Fibroblast of pulmonary artery (primary cell): ENCODE results near the gene LAMB3.

ENCODE experiments used
- DNase-seq: peaks from one replicate; pipeline ENCODE4 v3.0.0-alpha.2; 2010; ENCODE audit warnings: low read depth
- H3K4me3 ChIP-seq: replicated peaks from 2 replicates; pipeline ENCODE4 v1.5.1; 2011; ENCODE audit warnings: low read depth, mild to moderate bottlenecking, control low read depth, low read length, moderate library complexity
- TF ChIP-seq, protein P1 (sequence below): IDR thresholded peaks from 2 replicates; pipeline ENCODE4 v1.5.1; 2011; ENCODE audit warnings: mild to moderate bottlenecking, control low read depth, low read length, inconsistent platforms; ENCODE audit errors: missing control alignments

LAMB3 gene

DNA sequence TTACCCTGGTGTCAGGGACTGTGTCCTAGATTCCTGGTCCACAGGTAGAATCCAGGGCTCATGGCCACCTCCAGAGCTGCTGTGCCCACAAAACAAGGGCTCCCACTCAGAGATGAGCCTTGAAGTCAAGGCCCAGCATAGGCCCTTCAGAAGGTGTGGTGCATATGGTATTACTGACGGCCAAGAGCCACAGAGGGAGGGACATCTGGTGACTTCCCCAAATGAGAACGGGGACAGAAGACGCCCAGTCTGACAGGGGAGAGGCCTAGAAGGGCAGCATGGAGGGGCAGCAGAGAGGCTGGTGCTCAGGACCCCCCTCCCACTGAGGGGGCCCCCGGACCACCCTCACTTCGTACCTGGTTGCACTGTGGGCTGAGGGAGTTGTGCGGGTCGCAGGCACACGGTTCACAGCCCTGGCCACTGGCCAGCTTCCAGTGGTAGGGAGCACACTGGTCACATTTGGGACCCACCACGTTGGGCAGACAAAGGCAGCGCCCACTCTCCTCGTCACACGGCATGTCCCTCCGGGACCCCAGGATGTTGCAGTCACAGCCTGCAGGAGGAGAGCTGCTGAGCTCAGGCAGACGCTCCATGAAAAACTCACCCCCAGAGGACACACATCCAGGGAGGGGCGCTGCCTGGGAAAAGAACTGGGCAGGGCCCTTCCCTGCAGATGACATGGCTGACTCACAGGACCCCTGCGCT lies 25.0 kb downstream of the LAMB3 start:
- TF ChIP-seq, protein P1, sequence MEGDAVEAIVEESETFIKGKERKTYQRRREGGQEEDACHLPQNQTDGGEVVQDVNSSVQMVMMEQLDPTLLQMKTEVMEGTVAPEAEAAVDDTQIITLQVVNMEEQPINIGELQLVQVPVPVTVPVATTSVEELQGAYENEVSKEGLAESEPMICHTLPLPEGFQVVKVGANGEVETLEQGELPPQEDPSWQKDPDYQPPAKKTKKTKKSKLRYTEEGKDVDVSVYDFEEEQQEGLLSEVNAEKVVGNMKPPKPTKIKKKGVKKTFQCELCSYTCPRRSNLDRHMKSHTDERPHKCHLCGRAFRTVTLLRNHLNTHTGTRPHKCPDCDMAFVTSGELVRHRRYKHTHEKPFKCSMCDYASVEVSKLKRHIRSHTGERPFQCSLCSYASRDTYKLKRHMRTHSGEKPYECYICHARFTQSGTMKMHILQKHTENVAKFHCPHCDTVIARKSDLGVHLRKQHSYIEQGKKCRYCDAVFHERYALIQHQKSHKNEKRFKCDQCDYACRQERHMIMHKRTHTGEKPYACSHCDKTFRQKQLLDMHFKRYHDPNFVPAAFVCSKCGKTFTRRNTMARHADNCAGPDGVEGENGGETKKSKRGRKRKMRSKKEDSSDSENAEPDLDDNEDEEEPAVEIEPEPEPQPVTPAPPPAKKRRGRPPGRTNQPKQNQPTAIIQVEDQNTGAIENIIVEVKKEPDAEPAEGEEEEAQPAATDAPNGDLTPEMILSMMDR, result no peak
- no peak overlapping the region for H3K4me3 ChIP-seq
- DNase-seq, result no peak

DNA sequence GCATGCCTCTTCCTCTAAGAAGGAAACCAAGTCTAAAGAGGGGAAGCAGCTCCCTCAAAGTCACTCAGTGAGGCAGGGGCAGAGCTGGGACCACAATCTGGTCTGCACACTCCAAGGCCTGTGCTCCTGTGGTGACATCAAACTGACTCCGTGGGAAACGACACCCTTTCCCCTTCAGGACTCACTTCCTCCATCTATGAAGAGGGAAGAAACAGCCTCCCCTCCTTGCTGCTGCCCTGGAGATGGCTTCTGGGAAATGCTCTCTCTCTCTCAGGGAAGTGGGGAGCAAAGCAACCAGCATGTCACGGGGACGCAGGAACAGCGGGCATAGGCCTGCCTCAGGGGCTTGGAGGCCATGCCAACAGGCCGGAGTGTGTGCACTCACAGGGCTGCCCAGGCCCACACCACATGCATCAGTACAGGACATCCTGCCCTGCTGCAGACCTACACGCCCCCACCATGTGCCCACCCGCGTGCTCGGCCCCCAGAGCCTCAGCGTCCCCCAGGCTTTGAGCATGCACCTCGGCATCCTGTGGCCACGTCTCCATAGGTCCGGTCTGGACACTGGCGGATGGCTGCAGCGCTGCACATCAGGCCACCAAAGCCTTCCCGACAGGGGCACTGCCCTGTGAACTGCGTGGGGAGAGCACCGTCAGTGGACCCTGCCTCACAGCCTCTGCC lies 25.7 kb downstream of the LAMB3 start:
- no peak for DNase-seq
- TF ChIP-seq, protein P1, result no peak
- H3K4me3 ChIP-seq, result no peak overlapping the region

DNA sequence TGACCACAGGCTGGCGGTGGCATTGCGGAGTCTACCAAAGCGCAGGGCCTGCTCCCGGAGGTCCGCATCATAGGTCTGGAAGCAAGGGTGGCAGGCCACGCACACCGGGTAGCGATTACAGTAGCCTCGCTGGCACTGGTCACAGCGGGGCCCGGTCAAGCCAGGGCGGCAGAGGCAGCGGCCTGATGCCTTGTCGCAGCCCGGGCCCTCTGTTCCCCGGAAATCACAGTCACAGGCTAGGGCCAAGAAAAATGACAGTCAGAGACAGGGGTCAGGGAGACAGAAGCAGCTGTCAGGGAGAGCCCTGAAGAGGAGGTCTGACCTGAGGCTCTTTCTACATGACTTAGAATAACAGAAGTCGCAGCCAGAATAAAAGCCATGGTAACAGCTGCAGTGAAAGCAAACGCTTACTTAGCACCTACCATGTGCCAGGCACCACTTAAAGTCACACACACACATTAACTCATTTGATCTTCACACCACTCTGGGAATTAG lies 26.4 kb downstream of the LAMB3 start:
- TF ChIP-seq, protein P1, result no peak
- no peak overlapping the region for H3K4me3 ChIP-seq
- no peak for DNase-seq

DNA sequence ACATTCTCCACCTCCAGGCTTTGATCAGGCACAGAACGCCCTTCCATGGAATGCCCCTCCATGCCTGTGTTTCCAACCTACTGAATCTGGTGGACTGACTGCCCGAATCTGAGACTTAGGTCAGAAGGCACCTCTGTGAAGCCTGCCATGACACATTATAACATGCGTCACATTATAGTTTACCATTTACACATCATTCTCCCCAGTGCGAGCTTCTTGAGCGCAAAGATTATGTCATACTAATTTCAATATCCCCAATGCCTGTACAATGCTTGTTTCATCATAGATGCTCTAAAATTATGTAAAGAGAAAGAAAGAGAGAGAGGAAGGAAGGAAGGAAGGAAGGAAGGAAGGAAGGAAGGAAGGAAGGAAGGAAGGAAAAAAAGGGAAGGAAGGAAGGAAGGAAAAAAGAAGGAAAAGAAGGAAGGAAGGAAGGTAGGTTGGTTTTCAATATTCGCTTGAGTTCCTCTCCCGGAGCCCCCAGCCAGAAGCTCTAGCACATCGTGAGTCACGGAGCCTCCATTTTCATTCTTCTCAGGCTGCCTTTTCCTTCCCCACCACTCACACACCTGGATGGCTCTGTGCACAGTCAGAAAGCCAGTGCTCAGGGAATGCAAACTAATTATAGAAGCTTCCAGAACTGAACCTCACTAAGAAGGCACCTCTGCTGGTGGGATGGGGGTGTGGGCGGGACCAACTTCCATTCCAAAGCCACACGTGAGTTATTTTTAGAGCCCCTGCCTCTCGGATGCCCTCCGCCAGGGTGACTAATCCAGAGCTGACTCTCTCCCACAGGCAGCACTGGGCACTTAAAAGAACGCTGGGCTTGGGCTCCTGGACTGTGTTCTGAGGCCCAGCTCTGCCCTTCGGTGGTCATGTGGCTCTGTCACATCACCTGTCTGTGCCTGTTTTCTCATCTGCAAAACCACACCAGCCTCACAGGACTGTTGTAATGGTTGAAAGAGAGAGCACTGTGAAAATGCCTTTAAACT lies 27.4 kb downstream of the LAMB3 start:
- TF ChIP-seq, protein P1, result no peak
- no peak for DNase-seq
- no peak overlapping the region for H3K4me3 ChIP-seq

DNA sequence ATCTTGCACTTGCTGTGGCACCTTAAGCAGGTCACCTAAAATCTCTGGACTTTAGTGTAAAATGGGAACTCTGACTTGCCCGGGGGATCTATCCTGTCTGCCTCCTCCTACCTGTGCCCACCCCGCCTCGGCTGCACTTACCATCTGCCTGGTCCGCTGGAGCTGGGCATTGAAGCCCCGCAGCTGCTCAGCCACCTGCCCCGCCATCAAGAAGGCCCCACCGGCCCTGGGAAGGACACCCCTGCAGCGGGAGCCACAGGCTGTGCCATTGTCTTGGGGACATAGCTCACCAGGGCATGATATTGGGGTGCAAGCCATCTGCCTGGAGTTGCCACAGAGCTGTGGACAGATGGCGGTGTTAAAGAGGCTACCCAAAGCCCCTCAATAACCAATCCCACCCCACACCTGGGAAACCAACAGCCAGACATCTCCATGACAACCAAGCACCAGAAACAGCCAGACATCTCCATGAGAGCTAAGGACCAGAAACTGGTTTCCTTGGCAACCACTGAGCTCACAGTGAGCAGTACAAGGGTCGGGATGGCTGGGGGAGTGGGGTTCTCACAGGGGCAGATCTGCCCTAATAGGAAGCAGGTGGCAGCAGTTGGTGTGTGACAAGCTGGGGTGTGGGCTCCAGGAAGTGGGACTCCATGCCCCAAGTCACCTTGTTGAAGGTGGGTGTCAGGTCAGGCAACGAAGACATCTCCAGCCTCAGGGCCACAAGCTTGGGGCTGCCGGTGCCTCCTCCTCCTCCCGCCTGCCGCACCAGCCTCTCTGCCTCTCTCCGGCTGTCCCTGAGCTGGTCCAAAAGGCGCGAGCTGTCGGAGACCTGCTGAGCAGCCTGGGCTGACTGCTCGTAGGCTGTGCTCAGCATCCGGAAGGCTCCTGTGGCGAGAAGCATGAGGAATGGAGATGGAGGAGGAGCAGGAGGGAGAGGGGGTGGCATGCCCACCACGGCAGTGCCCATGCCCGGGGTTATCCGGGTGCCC lies 29.1 kb downstream of the LAMB3 start:
- no peak for DNase-seq
- H3K4me3 ChIP-seq, result no peak overlapping the region
- TF ChIP-seq, protein P1, result no peak
